HUES64 (cell line): ENCODE measurements around the gene PRDM4. TPM values are rescaled to one million over a fixed set of nuclear protein-coding genes. Genes with fewer than 3 reads are reported as not detected.
A peak's percentile ranks its signal among the peaks of the same experiment; 100 is the strongest.

ENCODE experiments used
- H3K27ac ChIP-seq: 2 replicates; pipeline ENCODE4 v1.7.0; 2013; ENCODE audit warnings: low read depth, low read length, inconsistent platforms
- H3K27me3 ChIP-seq: 2 replicates; pipeline ENCODE4 v1.6.1; 2013; ENCODE audit warnings: mild to moderate bottlenecking, low read length; ENCODE audit not compliant: insufficient read depth
- H3K36me3 ChIP-seq: 2 replicates; pipeline ENCODE4 v1.6.1; 2013; ENCODE audit warnings: mild to moderate bottlenecking, low read length; ENCODE audit not compliant: insufficient read depth
- H3K4me1 ChIP-seq: 2 replicates; pipeline ENCODE4 v1.6.1; 2013; ENCODE audit warnings: mild to moderate bottlenecking, low read length, moderate library complexity; ENCODE audit not compliant: insufficient read depth
- H3K4me3 ChIP-seq: 2 replicates; pipeline ENCODE4 v1.5.1; 2013; ENCODE audit warnings: mild to moderate bottlenecking, low read length, moderate library complexity
- H3K9ac ChIP-seq: 2 replicates; pipeline ENCODE4 v1.6.1; 2013; ENCODE audit warnings: mild to moderate bottlenecking, low read depth, low read length
- H3K9me3 ChIP-seq: 2 replicates; pipeline ENCODE4 v1.6.1; 2013; ENCODE audit warnings: low read depth, low read length; ENCODE audit not compliant: insufficient read depth
- WGBS: fragments of 150-250, 120-280 bp; methylation state at CpG from one replicate; pipeline ENCODE4 v1.1.7; 2013; ENCODE audit warnings: missing lambda C conversion rate; 5-methylcytosine and 5-hydroxymethylcytosine counted together
- polyA plus RNA-seq, 2 experiments: library from polyadenylated mRNA; stranded (reverse); fragments of 50-300 nt; gene quantifications; one replicate each; pipeline ENCODE4 v1.2.3, GENCODE V29; 2013

Gene PRDM4
- polyA plus RNA-seq (2013, experiment 1 of 2): 11.1 TPM
- 13.7 TPM for polyA plus RNA-seq (2013, experiment 2 of 2)

GRCh38 chr12:107760809-107761501 is at the start of gene PRDM4:
PRDM4 (minus strand) TSS chr12:107761137; CDS start chr12:107760515, 622 bp downstream.
- Histone ChIP-seq H3K4me3 (peak within 1 kb of the TSS; percentile 85), H3K9me3 (no peaks in the 10 kb centered on the region), H3K27me3 (peaks cover 2% of the 10 kb centered on the region; the same call in 1 of the 2 replicates), H3K9ac (peak within 1 kb of the TSS; percentile 87), H3K36me3 (peaks cover 25% of the 10 kb centered on the region), H3K4me1 (peaks cover 14% of the 10 kb centered on the region), H3K27ac (peak within 1 kb of the TSS; percentile 58; the same call in 1 of the 2 replicates)
- under 1% methylated on average over 83 of the region's 83 CpGs for WGBS

GRCh38 chr12:107807471-107808150 is 46.7 kb upstream of the PRDM4 start:
- H3K9ac ChIP-seq: no peak overlapping the region
- no peak overlapping the region for H3K27ac ChIP-seq
- no peaks in the 10 kb centered on the region for H3K36me3 ChIP-seq
- no peak overlapping the region for H3K4me3 ChIP-seq
- no peaks in the 10 kb centered on the region for H3K9me3 ChIP-seq
- WGBS: 62% methylated on average over 3 of the region's 3 CpGs
- no peaks in the 10 kb centered on the region for H3K27me3 ChIP-seq
- H3K4me1 ChIP-seq: no peaks in the 10 kb centered on the region

GRCh38 chr12:107805488-107806180 is 44.7 kb upstream of the PRDM4 start:
- Histone ChIP-seq H3K4me1 (peaks cover 7% of the 10 kb centered on the region; the same call in 1 of the 2 replicates), H3K9ac (no peak overlapping the region), H3K27me3 (no peaks in the 10 kb centered on the region), H3K27ac (no peak overlapping the region), H3K4me3 (no peak overlapping the region), H3K36me3 (no peaks in the 10 kb centered on the region), H3K9me3 (no peaks in the 10 kb centered on the region)
- WGBS: 90% methylated on average over 22 of the region's 22 CpGs

DNA sequence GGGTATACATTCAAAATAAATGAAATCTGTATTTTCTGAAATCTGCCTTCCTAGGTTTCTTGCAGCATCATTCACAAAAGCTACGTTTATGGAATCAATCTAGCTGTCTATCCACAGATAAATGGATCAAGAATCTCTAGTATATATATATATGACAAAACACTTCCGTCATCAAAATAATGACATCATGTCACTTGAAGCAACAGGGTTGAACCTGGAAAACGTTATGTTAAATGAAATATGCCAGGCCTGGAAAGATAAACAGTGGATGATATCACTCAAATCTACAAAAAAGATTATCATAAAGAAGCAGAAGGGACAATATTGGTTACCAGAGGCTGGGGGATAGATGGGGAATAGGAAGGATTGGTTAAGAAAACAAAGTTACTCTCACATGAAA is 42.2 kb upstream of the PRDM4 start:
- H3K27ac ChIP-seq: no peak overlapping the region
- H3K4me3 ChIP-seq: no peak overlapping the region
- peaks cover 7% of the 10 kb centered on the region; the same call in 1 of the 2 replicates for H3K4me1 ChIP-seq
- no peaks in the 10 kb centered on the region for H3K27me3 ChIP-seq
- no peaks in the 10 kb centered on the region for H3K9me3 ChIP-seq
- no peak overlapping the region for H3K9ac ChIP-seq
- 60% methylated on average over 1 of the region's 3 CpGs for WGBS
- H3K36me3 ChIP-seq: no peaks in the 10 kb centered on the region

DNA sequence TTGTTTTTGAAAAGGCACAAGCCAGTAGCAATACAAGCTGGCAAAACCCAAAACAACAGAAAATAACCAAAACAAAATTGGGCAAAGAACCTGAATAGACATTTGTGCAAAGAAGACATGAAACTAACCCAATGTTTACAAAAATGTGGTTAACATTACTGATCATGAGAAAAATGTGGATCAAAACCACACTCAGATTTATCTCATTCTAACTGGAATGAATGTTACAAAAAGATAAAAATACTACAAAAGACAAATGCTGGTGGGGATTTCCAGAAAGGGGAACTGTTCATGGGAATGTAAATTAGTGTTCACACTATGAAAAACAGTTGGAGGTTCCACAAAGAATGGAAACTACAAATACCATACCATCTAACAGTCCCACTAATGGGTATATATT is 40.2 kb upstream of the PRDM4 start:
- H3K27ac ChIP-seq: no peak overlapping the region
- H3K4me3 ChIP-seq: no peak overlapping the region
- no peaks in the 10 kb centered on the region for H3K36me3 ChIP-seq
- peaks cover 7% of the 10 kb centered on the region; the same call in 1 of the 2 replicates for H3K4me1 ChIP-seq
- 0 out of 2 replicates have a peak, but pooled peaks cover 4% of the 10 kb centered on the region for H3K27me3 ChIP-seq
- H3K9me3 ChIP-seq: no peaks in the 10 kb centered on the region
- no peak overlapping the region for H3K9ac ChIP-seq

DNA sequence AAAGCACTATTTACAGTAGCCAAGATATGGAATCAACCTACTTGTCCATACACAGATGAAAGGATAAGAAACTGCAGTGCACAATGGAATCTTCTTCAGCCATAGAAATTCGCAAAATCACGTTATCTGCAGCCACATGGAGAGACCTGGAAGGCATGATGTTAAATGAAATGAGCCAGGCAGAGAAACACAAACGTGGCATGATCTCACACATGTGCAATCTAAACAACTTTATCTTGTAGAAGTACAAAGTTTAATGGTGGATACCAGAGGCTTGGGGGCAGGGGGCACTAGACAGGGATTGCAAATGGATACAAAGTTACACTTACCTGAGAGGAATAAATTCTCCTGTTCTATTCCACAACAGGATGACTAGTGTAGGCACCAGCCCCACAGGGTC is 37.6 kb upstream of the PRDM4 start:
- Histone ChIP-seq H3K4me1 (peaks cover 7% of the 10 kb centered on the region; the same call in 1 of the 2 replicates), H3K4me3 (no peak overlapping the region), H3K9me3 (no peaks in the 10 kb centered on the region), H3K27me3 (peaks cover 10% of the 10 kb centered on the region; the same call in 1 of the 2 replicates), H3K27ac (no peak overlapping the region), H3K9ac (no peak overlapping the region), H3K36me3 (no peaks in the 10 kb centered on the region)
- WGBS: 83% methylated on average over 3 of the region's 3 CpGs

DNA sequence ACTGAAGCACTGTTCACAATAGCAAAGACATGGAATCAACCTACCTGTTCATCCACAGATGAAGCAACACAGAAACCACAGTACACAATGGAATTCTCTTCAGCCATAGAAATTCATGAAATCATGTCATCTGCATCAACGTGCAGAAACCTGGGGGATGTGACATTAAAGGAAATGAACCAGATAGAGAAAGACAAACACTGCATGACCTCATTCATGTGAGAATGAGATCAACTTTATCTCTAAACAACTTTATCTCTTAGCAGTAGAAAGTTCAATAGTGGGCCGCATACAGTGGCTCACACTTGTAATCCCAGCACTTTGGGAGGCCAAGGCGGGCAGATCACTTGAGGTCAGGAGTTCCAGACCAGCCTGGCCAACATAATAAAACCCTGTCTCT is 33.5 kb upstream of the PRDM4 start:
- Histone ChIP-seq H3K4me3 (no peak overlapping the region), H3K27ac (no peak overlapping the region), H3K27me3 (peaks cover 10% of the 10 kb centered on the region; the same call in 1 of the 2 replicates), H3K9ac (no peak overlapping the region), H3K9me3 (peaks cover 13% of the 10 kb centered on the region), H3K4me1 (no peaks in the 10 kb centered on the region), H3K36me3 (no peaks in the 10 kb centered on the region)
- WGBS: 78% methylated on average over 2 of the region's 3 CpGs

GRCh38 chr12:107791465-107792089 is 30.6 kb upstream of the PRDM4 start:
- peaks cover 13% of the 10 kb centered on the region for H3K9me3 ChIP-seq
- H3K9ac ChIP-seq: no peak overlapping the region
- 86% methylated on average over 1 of the region's 1 CpG for WGBS
- H3K4me1 ChIP-seq: peaks cover 8% of the 10 kb centered on the region; the same call in 1 of the 2 replicates
- no peak overlapping the region for H3K4me3 ChIP-seq
- peaks cover 9% of the 10 kb centered on the region; the same call in 1 of the 2 replicates for H3K27me3 ChIP-seq
- no peaks in the 10 kb centered on the region for H3K36me3 ChIP-seq
- no peak overlapping the region for H3K27ac ChIP-seq

- WGBS: 88% methylated on average over 17 of the region's 17 CpGs
- H3K9me3 ChIP-seq: peaks cover 13% of the 10 kb centered on the region
- H3K27me3 ChIP-seq: 0 out of 2 replicates have a peak, but pooled peaks cover 5% of the 10 kb centered on the region
- peaks cover 8% of the 10 kb centered on the region; the same call in 1 of the 2 replicates for H3K4me1 ChIP-seq
- H3K36me3 ChIP-seq: no peaks in the 10 kb centered on the region
- H3K9ac ChIP-seq: no peak overlapping the region
- H3K27ac ChIP-seq: no peak overlapping the region
- H3K4me3 ChIP-seq: no peak overlapping the region
These were observed 27.9 kb upstream of the PRDM4 start for GRCh38 chr12:107788690-107789458.

GRCh38 chr12:107788281-107788680 is 27.3 kb upstream of the PRDM4 start:
- peaks cover 13% of the 10 kb centered on the region for H3K9me3 ChIP-seq
- no peak overlapping the region for H3K27ac ChIP-seq
- H3K27me3 ChIP-seq: 0 out of 2 replicates have a peak, but pooled peaks cover 5% of the 10 kb centered on the region
- H3K4me3 ChIP-seq: no peak overlapping the region
- H3K36me3 ChIP-seq: no peaks in the 10 kb centered on the region
- peaks cover 8% of the 10 kb centered on the region; the same call in 1 of the 2 replicates for H3K4me1 ChIP-seq
- H3K9ac ChIP-seq: no peak overlapping the region
- WGBS: 91% methylated on average over 2 of the region's 2 CpGs
